Motor neuron (in vitro differentiated cells): ENCODE measurements around the gene RUNX3. TPM values are rescaled to one million over a fixed set of nuclear protein-coding genes. Genes with fewer than 3 reads are reported as not detected.

Experiments
- ATAC-seq, 8 experiments: fragments of 200-7000 bp; cut with Tn5 transposase; replicated peaks in 6 of 8; 2 replicates each; pipeline ENCODE4 v1.8.0; 2021; ENCODE audit warnings: mild to moderate bottlenecking in 8 of 8, moderate library complexity in 8 of 8
- H3K27ac ChIP-seq, 2 donors: fragments of 250-450 bp; sonication (Bioruptor Pico); 2 replicates each; pipeline ENCODE4 v1.9.0; 2021; ENCODE audit warnings: antibody characterized with exemption in 2 of 2, mild to moderate bottlenecking in 2 of 2, moderate library complexity in 1 of 2
- H3K4me1 ChIP-seq, 2 donors: fragments of 250-450 bp; sonication (Bioruptor Pico); replicated peaks in 1 of 2; 2 replicates each; pipeline ENCODE4 v1.6.1; 2021; ENCODE audit warnings: antibody characterized with exemption in 2 of 2, mild to moderate bottlenecking in 2 of 2, moderate library complexity in 1 of 2
- H3K4me3 ChIP-seq, 5 donors: fragments of 250-450 bp; sonication (Bioruptor Pico); 2 replicates each; pipeline ENCODE4 v1.9.0; 2021; ENCODE audit warnings: antibody characterized with exemption in 5 of 5, mild to moderate bottlenecking in 5 of 5, moderate library complexity in 4 of 5
- WGBS, 10 experiments: fragments of 450-650 bp; shearing (Covaris generic); methylation state at CpG; one replicate each; pipeline ENCODE4 v1.0.0; 2022; 5-methylcytosine and 5-hydroxymethylcytosine counted together
- in situ Hi-C, 9 experiments: fragments of 400-800 bp; cut with MboI; loops; one replicate each; pipeline ENCODE4 v1.15.0; 2021; ENCODE audit warnings: low sequenced_read_pairs in 9 of 9, low pct_unique_long_range_greater_than_20kb in 2 of 9; ENCODE audit not compliant: unreplicated experiment in 9 of 9
- total RNA-seq, 8 experiments: library from RNA; unstranded; fragments of 300-600 nt; gene quantifications; 2 replicates each; pipeline versions ENCODE4 v1.2.3 to v1.2.4, GENCODE V29; 2022

The RUNX3 gene
- total RNA-seq, 8 experiments from 2014 or later: 0.05 to 9.7 (median 0.21) TPM; not detected in 1

GRCh38 chr1:24949331-24949881, 19.3 kb upstream of the RUNX3 start:
- H3K4me1 ChIP-seq: no peaks in the 10 kb centered on the region
- in situ Hi-C loops: loop anchor here in 3 of 9 experiments (25.0 kb wide), 2 partner anchors 163 to 263 kb away; no protein-coding TSS in a partner anchor
- WGBS, 10 experiments: 20 to 77% (median 58%) methylated on average over 1 to 7 of the region's 12 CpGs; no CpG with 5 or more reads in 4 of the 10 experiments
- no peak overlapping the region for H3K27ac ChIP-seq
- no peak overlapping the region for H3K4me3 ChIP-seq
- peak in 4 of 8 experiments; percentile 13 to 62 (median 28) for ATAC-seq

GRCh38 chr1:24948079-24948827, 18.2 kb upstream of the RUNX3 start:
- WGBS, 10 experiments: 90 to 100% methylated on average over 1 to 2 of the region's 9 CpGs; no CpG with 5 or more reads in 8 of the 10 experiments
- Histone ChIP-seq H3K4me3 (no peak overlapping the region), H3K27ac (no peak overlapping the region), H3K4me1 (no peaks in the 10 kb centered on the region)
- ATAC-seq: peak in 2 of 8 experiments; percentile 17 to 19
- in situ Hi-C loops: loop anchor here in 3 of 9 experiments (25.0 kb wide), 2 partner anchors 164 to 264 kb away; no protein-coding TSS in a partner anchor

GRCh38 chr1:24946861-24947658, 17.0 kb upstream of the RUNX3 start:
- H3K27ac ChIP-seq: no peak overlapping the region
- 0 to 96% (median 71%) methylated on average over 1 to 12 of the region's 13 CpGs; no CpG with 5 or more reads in 2 of the 10 experiments for WGBS, 10 experiments
- no peak overlapping the region for H3K4me3 ChIP-seq
- ATAC-seq: no peak
- in situ Hi-C loops: loop anchor here in 3 of 9 experiments (25.0 kb wide), 2 partner anchors 165 to 265 kb away; no protein-coding TSS in a partner anchor
- H3K4me1 ChIP-seq: no peaks in the 10 kb centered on the region

- WGBS, 10 experiments: 50 to 75% (median 60%) methylated on average over 3 to 10 of the region's 10 CpGs; no CpG with 5 or more reads in 1 of the 10 experiments
- Histone ChIP-seq H3K4me1 (peaks cover 0 to 11% of the 10 kb centered on the region in 2 donors), H3K4me3 (no peak overlapping the region), H3K27ac (no peak overlapping the region)
- in situ Hi-C loops: loop anchor here in 3 of 9 experiments (25.0 kb wide), 2 partner anchors 167 to 267 kb away; no protein-coding TSS in a partner anchor
- no peak for ATAC-seq
These were observed 15.6 kb upstream of the RUNX3 start for GRCh38 chr1:24945354-24946326.

- 41 to 100% (median 85%) methylated on average over 1 to 3 of the region's 3 CpGs; no CpG with 5 or more reads in 1 of the 10 experiments for whole genome bisulfite sequencing, 10 experiments
- ATAC-seq: no peak
- in situ Hi-C loops: loop anchor here in 3 of 9 experiments (25.0 kb wide), 2 partner anchors 168 to 268 kb away; no protein-coding TSS in a partner anchor
These were observed 14.2 kb upstream of the RUNX3 start for GRCh38 chr1:24944318-24944717.

GRCh38 chr1:24942789-24943188, 12.7 kb upstream of the RUNX3 start:
- Histone ChIP-seq H3K4me1 (peaks cover 0 to 17% of the 10 kb centered on the region in 2 donors), H3K27ac (no peak overlapping the region), H3K4me3 (no peak overlapping the region)
- 60 to 100% (median 81%) methylated on average over 1 to 10 of the region's 19 CpGs; no CpG with 5 or more reads in 6 of the 10 experiments for WGBS, 10 experiments
- no peak for ATAC-seq
- in situ Hi-C loops: loop anchor here in 3 of 9 experiments (25.0 kb wide), 2 partner anchors 170 to 270 kb away; no protein-coding TSS in a partner anchor

More at GRCh38 chr1:24944318-24944717, 14.2 kb upstream of the RUNX3 start:
- Histone ChIP-seq H3K4me1 (peaks cover 0 to 17% of the 10 kb centered on the region in 2 donors), H3K4me3 (no peak overlapping the region), H3K27ac (no peak overlapping the region)

- Histone ChIP-seq H3K27ac (no peak overlapping the region), H3K4me1 (peaks cover 0 to 21% of the 10 kb centered on the region in 2 donors), H3K4me3 (no peak overlapping the region)
- ATAC-seq: peak in 5 of 8 experiments; percentile 37 to 78 (median 57)
- in situ Hi-C loops: loop anchor here in 3 of 9 experiments (25.0 kb wide), 2 partner anchors 171 to 271 kb away; no protein-coding TSS in a partner anchor
- WGBS, 10 experiments: 0 to 65% (median 34%) methylated on average over 1 to 3 of the region's 4 CpGs; no CpG with 5 or more reads in 4 of the 10 experiments
These were observed 11.5 kb upstream of the RUNX3 start for GRCh38 chr1:24941564-24941963.

- in situ Hi-C loops: loop anchor here in 3 of 9 experiments (25.0 kb wide), 2 partner anchors 172 to 272 kb away; no protein-coding TSS in a partner anchor
- Histone ChIP-seq H3K4me3 (no peak overlapping the region), H3K4me1 (peaks cover 0 to 23% of the 10 kb centered on the region in 2 donors), H3K27ac (no peak overlapping the region)
- 20 to 92% (median 81%) methylated on average over 1 to 7 of the region's 7 CpGs; no CpG with 5 or more reads in 1 of the 10 experiments for WGBS, 10 experiments
- ATAC-seq: no peak
These were observed 10.2 kb upstream of the RUNX3 start for GRCh38 chr1:24940231-24940630.

GRCh38 chr1:24939675-24940193, 9.7 kb upstream of the RUNX3 start:
- peak in 3 of 8 experiments; percentile 13 to 29 (median 17) for ATAC-seq
- in situ Hi-C loops: loop anchor here in 3 of 9 experiments (10.0 to 25.0 kb wide), 4 partner anchors 95 to 273 kb away; no protein-coding TSS in a partner anchor
- H3K27ac ChIP-seq: no peak overlapping the region
- 29 to 100% (median 74%) methylated on average over 1 to 4 of the region's 4 CpGs; no CpG with 5 or more reads in 4 of the 10 experiments for WGBS, 10 experiments
- peaks cover 0 to 23% of the 10 kb centered on the region in 2 donors for H3K4me1 ChIP-seq
- H3K4me3 ChIP-seq: no peak overlapping the region

GRCh38 chr1:24939040-24939674, 9.1 kb upstream of the RUNX3 start:
- WGBS, 10 experiments: 80 to 100% (median 88%) methylated on average over 1 to 6 of the region's 6 CpGs; no CpG with 5 or more reads in 5 of the 10 experiments
- in situ Hi-C loops: loop anchor here in 3 of 9 experiments (10.0 to 25.0 kb wide), 4 partner anchors 96 to 273 kb away; no protein-coding TSS in a partner anchor
- ATAC-seq: peak in 4 of 8 experiments; percentile 13 to 85 (median 51)
- H3K27ac ChIP-seq: no peak overlapping the region
- H3K4me1 ChIP-seq: peaks cover 0 to 23% of the 10 kb centered on the region in 2 donors
- no peak overlapping the region for H3K4me3 ChIP-seq
